ENCODE data around the gene SUN5. TPM values are rescaled to one million over a fixed set of nuclear protein-coding genes. Genes with fewer than 3 reads are reported as not detected.
"Not testable (repeated sequence)": the region's sequence is repeated elsewhere in the genome, so short reads cannot be mapped to it uniquely, and the experiment has no call there.

Gene SUN5
- total and polyA plus RNA-seq, 3 donors from 2014 or later: 19.0 to 59.7 (median 29.1) TPM

- no peaks in the 10 kb centered on the region for H3K9me3 ChIP-seq
- no peak overlapping the region for H3K27ac ChIP-seq
- WGBS, 2 donors: 75 to 77% methylated on average over 6 of the region's 6 CpGs
- TF ChIP-seq POLR2A (IDR thresholded peaks at IDR 0.05) (no peak), CTCF (IDR thresholded peaks at IDR 0.05) (no peak)
- DNase-seq: no peak
- H3K4me1 ChIP-seq: no peaks in the 10 kb centered on the region
- no peaks in the 10 kb centered on the region for H3K36me3 ChIP-seq (ENCODE audit: low read depth, missing control alignments)
- H3K27me3 ChIP-seq: no peaks in the 10 kb centered on the region
- intact Hi-C loops (cut with DNase I; ENCODE audit: low total_unique reads): no loop called here
- no peak overlapping the region for H3K4me3 ChIP-seq
These were observed 27.5 kb downstream of the SUN5 start for GRCh38 chr20:32976746-32977145.

- WGBS, 2 donors: 88 to 90% methylated on average over 13 to 15 of the region's 15 CpGs
- TF ChIP-seq CTCF (IDR thresholded peaks at IDR 0.05) (no peak), POLR2A (IDR thresholded peaks at IDR 0.05) (no peak)
- Histone ChIP-seq H3K27me3 (no peaks in the 10 kb centered on the region), H3K4me1 (no peaks in the 10 kb centered on the region), H3K27ac (no peak overlapping the region), H3K36me3 (ENCODE audit: low read depth, missing control alignments) (no peaks in the 10 kb centered on the region), H3K4me3 (no peak overlapping the region), H3K9me3 (no peaks in the 10 kb centered on the region)
- no peak for DNase-seq
- intact Hi-C loops (cut with DNase I; ENCODE audit: low total_unique reads): no loop called here
These were observed 28.2 kb downstream of the SUN5 start for GRCh38 chr20:32975698-32976674.

GRCh38 chr20:32975121-32975520, 29.1 kb downstream of the SUN5 start:
- intact Hi-C loops (cut with DNase I; ENCODE audit: low total_unique reads): not testable (repeated sequence)
- 54 to 68% methylated on average over 4 of the region's 4 CpGs for whole genome bisulfite sequencing, 2 donors

GRCh38 chr20:32974204-32975064, 29.8 kb downstream of the SUN5 start:
- H3K9me3 ChIP-seq; H3K27me3 ChIP-seq; intact Hi-C loops (cut with DNase I; ENCODE audit: low total_unique reads); H3K4me1 ChIP-seq; DNase-seq; H3K36me3 ChIP-seq (ENCODE audit: low read depth, missing control alignments); H3K27ac ChIP-seq; H3K4me3 ChIP-seq: not testable (repeated sequence)
- WGBS, 2 donors: 80 to 86% methylated on average over 8 to 9 of the region's 9 CpGs

More at GRCh38 chr20:32975121-32975520, 29.1 kb downstream of the SUN5 start:
- not testable (repeated sequence) for H3K27me3 ChIP-seq; H3K4me3 ChIP-seq; H3K9me3 ChIP-seq; DNase-seq; H3K4me1 ChIP-seq; H3K36me3 ChIP-seq (ENCODE audit: low read depth, missing control alignments); H3K27ac ChIP-seq

GRCh38 chr20:32973077-32973717, 31.0 kb downstream of the SUN5 start:
- no peaks in the 10 kb centered on the region for H3K27me3 ChIP-seq
- TF ChIP-seq CTCF (IDR thresholded peaks at IDR 0.05) (no peak), POLR2A (IDR thresholded peaks at IDR 0.05) (no peak)
- H3K36me3 ChIP-seq (ENCODE audit: low read depth, missing control alignments): no peaks in the 10 kb centered on the region
- H3K9me3 ChIP-seq: no peaks in the 10 kb centered on the region
- DNase-seq: no peak
- H3K27ac ChIP-seq: no peak overlapping the region
- intact Hi-C loops (cut with DNase I; ENCODE audit: low total_unique reads): no loop called here
- H3K4me1 ChIP-seq: no peaks in the 10 kb centered on the region
- H3K4me3 ChIP-seq: no peak overlapping the region
- 94% methylated on average over 10 of the region's 10 CpGs for WGBS, 2 donors

Measured in testis (tissue), 3 donors.